ENCODE data around the gene ACVR1.

ACVR1 gene

DNA sequence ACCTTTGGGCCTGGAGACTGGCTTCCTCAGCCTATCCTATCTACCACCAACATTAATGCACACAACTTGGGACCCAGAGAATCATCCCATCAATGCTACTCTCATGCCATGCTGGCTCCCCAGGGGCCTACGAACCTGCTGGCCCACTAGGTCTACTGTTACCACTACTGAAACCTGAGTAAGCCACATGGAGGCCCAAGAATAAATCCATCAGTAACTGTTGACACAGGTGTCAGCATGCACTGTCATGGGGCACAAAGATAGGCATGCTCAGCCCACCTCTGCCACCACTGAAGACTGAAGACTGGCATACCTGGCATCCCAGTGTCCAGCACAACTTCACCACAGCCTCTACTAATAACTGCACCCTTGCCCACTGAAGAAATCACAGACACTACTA, 176.3 kb downstream of the ACVR1 start:
- no peak for DNase-seq (ENCODE audit: low read depth)

DNA sequence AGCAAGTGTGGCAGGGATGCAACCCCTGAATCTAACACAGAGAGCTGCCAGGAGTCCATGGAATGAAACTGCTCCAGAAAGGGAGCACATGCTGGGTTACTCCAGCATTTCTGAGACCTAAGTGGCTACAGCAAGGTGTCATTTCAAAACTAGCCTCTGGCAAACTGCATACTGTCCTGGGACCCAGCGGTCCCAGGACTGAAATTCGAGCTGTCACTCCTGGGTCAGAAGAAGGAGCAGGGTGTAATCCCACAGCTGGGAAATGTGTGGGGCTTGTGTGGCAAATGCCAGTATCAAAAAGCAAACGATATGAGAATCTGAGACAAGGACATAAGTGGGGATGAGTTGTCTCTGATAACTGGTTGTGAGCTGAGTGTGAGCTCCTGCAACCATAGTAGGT, 177.1 kb downstream of the ACVR1 start:
- no peak for DNase-seq (ENCODE audit: low read depth)

DNA sequence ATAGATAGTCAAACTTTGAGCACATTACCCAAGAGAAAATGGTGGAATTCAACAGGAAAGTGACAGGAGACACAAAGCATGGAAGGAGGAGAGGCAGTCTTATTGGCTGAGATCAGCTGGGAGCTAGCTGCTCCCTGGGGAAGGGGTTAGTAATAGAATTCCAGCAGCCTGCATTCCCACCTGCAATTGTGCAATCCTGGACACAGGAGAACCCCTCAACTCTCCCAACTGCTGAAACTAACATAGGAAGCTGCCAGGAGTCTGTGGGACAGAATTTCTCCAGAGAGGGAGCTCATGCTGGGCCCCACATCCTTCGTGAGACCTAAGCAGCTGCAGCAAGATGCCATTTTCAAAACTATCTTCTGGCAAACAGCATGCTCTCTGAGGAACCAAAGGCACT, 177.7 kb downstream of the ACVR1 start:
- no peak for DNase-seq (ENCODE audit: low read depth)

DNA sequence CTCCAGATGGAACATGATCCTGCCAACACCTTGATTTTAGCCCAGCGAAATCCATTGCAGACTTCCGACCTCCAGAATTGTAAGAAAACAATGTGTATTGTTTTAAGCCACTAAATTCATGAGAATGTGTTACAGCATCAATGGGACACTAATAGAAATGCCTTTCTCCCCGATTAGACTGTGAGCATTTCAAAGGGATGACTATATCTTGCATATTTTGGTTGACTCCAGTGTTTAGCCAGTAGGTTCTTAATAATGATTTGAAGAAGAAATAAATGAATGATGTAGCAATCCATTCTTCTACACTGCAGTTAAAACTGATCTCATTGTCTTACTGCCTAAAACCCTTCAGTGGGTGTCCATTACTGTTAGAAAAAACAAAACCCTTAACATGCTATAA, 180.1 kb downstream of the ACVR1 start:
- DNase-seq (ENCODE audit: low read depth): no peak

DNA sequence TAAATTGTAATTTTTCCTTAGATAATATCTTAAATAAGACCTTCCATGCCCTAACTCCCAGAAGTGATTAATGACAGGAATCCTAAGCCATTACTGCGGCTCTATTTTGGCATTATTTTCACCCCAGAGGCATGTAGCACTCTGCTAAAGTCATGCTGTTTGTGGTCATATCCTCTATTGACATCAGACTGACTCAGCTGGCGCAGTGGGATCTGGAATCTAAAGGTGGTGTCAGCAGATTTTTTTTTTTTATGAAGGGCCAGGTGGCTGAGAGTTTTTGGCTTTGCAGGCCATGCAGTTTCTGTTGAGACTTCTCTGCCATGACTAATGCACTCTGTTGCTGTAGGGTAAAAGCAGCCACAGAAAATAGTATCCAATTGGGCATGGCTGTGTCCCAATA, 183.4 kb downstream of the ACVR1 start:
- DNase-seq (ENCODE audit: low read depth): no peak

GRCh38 chr2:157691695-157692094, 184.4 kb downstream of the ACVR1 start:
- no peak for DNase-seq (ENCODE audit: low read depth)

DNA sequence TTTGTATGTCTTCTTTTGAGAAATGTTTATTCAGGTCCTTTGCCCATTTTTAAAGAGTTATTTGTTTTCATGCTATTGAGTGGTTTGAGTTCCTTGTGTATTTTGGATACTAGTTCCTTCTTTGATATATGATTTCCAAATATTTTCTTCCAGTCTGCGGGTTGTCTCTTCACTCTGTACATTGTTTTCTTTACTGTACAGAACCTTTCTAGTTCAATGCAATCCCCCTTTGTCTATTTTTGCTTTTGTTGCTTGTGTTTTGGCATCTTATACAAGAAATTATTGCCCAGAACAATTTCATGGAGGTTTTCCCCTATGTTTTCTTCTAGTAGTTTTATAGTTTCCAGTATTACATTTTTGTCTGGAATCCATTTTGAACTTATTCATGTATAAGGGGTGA, 185.0 kb downstream of the ACVR1 start:
- DNase-seq (ENCODE audit: low read depth): no peak

All from activated T-helper 9 cell treated with anti-CD3 and anti-CD28 coated beads, Interleukin-2, amount 50 U/mL, for 16 hours (primary cell).